ENCODE data around the gene C9orf72. TPM values are rescaled to one million over a fixed set of nuclear protein-coding genes. Genes with fewer than 3 reads are reported as not detected.

Gene C9orf72
- total and polyA plus RNA-seq, 2 of the 4 experiments (the other 2 are of a cell fraction), result 2.0 to 3.4 TPM

GRCh38 chr9:27560457-27560856 is 12.8 kb downstream of the C9orf72 start:
- TF ChIP-seq MXI1 (IDR thresholded peaks at IDR 0.05; ENCODE audit: borderline replicate concordance, low read depth, low read length), result no peak
- no peak for TF ChIP-seq RFX5 (IDR thresholded peaks at IDR 0.05; ENCODE audit: low read depth, low read length)
- no peak for TF ChIP-seq BHLHE40 (IDR thresholded peaks at IDR 0.05; ENCODE audit: low read depth, low read length)
- no peak for TF ChIP-seq MAZ (IDR thresholded peaks at IDR 0.05; ENCODE audit: borderline replicate concordance, low read depth, low read length)
- TF ChIP-seq NFE2L2 (IDR thresholded peaks at IDR 0.05; ENCODE audit: low read depth, low read length), result no peak
- TF ChIP-seq CHD1 (IDR thresholded peaks at IDR 0.05; ENCODE audit: low read depth, low read length), result no peak
- TF ChIP-seq SMC3 (IDR thresholded peaks at IDR 0.05; ENCODE audit: low read depth, low read length), result no peak
- TF ChIP-seq CTCF (conservative IDR thresholded peaks at IDR 0.05; ENCODE audit: low read depth, low read length), result no peak
- TF ChIP-seq CEBPB (IDR thresholded peaks at IDR 0.05; ENCODE audit: low read depth, low read length), result no peak
- TF ChIP-seq MAFK (IDR thresholded peaks at IDR 0.05; ENCODE audit: low read depth, low read length), result no peak
- TF ChIP-seq POLR2A (IDR thresholded peaks at IDR 0.05; ENCODE audit: low read depth, low read length), result no peak
- TF ChIP-seq ELK1 (IDR thresholded peaks at IDR 0.05; ENCODE audit: borderline replicate concordance, low read depth, low read length), result no peak
- no peak for TF ChIP-seq RAD21 (IDR thresholded peaks at IDR 0.05; ENCODE audit: low read length)
- TF ChIP-seq RCOR1 (IDR thresholded peaks at IDR 0.05; ENCODE audit: insufficient replicate concordance, low read length), result no peak
- TF ChIP-seq USF2 (IDR thresholded peaks at IDR 0.05; ENCODE audit: low read depth, low read length), result no peak
- TF ChIP-seq FOS (IDR thresholded peaks at IDR 0.05; ENCODE audit: low read depth, low read length), result no peak
- no peak overlapping the region for H3K14ac ChIP-seq (replicated peaks; ENCODE audit: low read depth, low read length)
- H2BK5ac ChIP-seq (ENCODE audit: low read depth, low read length, poor library complexity, severe bottlenecking), result no peak overlapping the region
- H3K23ac ChIP-seq (ENCODE audit: low read depth, low read length), result no peak overlapping the region
- intact Hi-C loops (cut with micrococcal nuclease) (no loop called here), dilution Hi-C loops (cut with HindIII; ENCODE audit: low sequenced_read_pairs, unreplicated experiment) (no loop called here), in situ Hi-C loops (cut with MboI; ENCODE audit: low sequenced_read_pairs) (no loop called here)
- H3K27me3 ChIP-seq (ENCODE audit: control insufficient read depth, insufficient read depth, low read length), result no peaks in the 10 kb centered on the region
- H3K79me1 ChIP-seq (ENCODE audit: low read depth in 1 of 2, low read length in 2 of 2), result no peaks in the 10 kb centered on the region
- H2BK20ac ChIP-seq (ENCODE audit: low read depth, low read length), result no peak overlapping the region
- no peak overlapping the region for H2BK120ac ChIP-seq (ENCODE audit: low read depth, low read length)
- H3K4ac ChIP-seq (ENCODE audit: low read depth, low read length), result no peak overlapping the region
- H3K18ac ChIP-seq (ENCODE audit: low read depth, low read length), result no peak overlapping the region
- no peak overlapping the region for H3K27ac ChIP-seq (ENCODE audit: insufficient read depth, low read length)
- ChIA-PET CTCF (no interaction called here), POLR2A (ENCODE audit: unreplicated experiment) (no interaction called here)
- no TSS peak for BruUV-seq (replicated peaks)
- H2AK9ac ChIP-seq (replicated peaks; ENCODE audit: low read depth, low read length, poor library complexity), result no peak overlapping the region
- no peaks in the 10 kb centered on the region for H4K20me1 ChIP-seq (ENCODE audit: insufficient read depth, low read length)
- peaks cover 3% of the 10 kb centered on the region; the same call in 1 of the 2 replicates for H3K36me3 ChIP-seq (ENCODE audit: control insufficient read depth, insufficient read depth, low read length)
- no peak overlapping the region for H3K56ac ChIP-seq (ENCODE audit: extremely low read depth, insufficient read depth, low read length)
- H2BK15ac ChIP-seq (ENCODE audit: low read depth, low read length), result no peak overlapping the region
- H3K9ac ChIP-seq (ENCODE audit: low read depth, low read length), result no peak overlapping the region
- H2AFZ ChIP-seq (replicated peaks; ENCODE audit: low read length, poor library complexity), result no peak overlapping the region
- DNase-seq, result no peak
- no peak overlapping the region for H3K4me3 ChIP-seq (ENCODE audit: insufficient read depth, low read depth, low read length)
- H2AK5ac ChIP-seq (ENCODE audit: low read depth, low read length), result no peak overlapping the region
- H4K5ac ChIP-seq (ENCODE audit: low read depth, low read length), result no peak overlapping the region
- no peak overlapping the region for H4K8ac ChIP-seq (ENCODE audit: low read depth in 2 of 2, low read length in 2 of 2)
- H3K9me3 ChIP-seq (ENCODE audit: control insufficient read depth, insufficient read depth, low read length), result no peaks in the 10 kb centered on the region
- ATAC-seq (ENCODE audit: low read depth), result no peak
- H3K9me1 ChIP-seq (ENCODE audit: insufficient read depth, low read length), result 0 out of 2 replicates have a peak, but pooled peaks cover 2% of the 10 kb centered on the region
- H4K91ac ChIP-seq (ENCODE audit: insufficient read depth, low read depth, low read length), result no peak overlapping the region
- H3K4me2 ChIP-seq (ENCODE audit: low read depth, low read length), result no peak overlapping the region
- H3K4me1 ChIP-seq (ENCODE audit: control insufficient read depth, insufficient read depth, low read length), result no peaks in the 10 kb centered on the region
